K562 (cell line): Measurements from ENCODE around the gene GLUL. TPM values are rescaled to one million over a fixed set of nuclear protein-coding genes. Genes with fewer than 3 reads are reported as not detected.

Experiments
- DNMT1 ChIP-seq: fragments of 450-650 bp; IDR thresholded peaks from 2 replicates; pipeline ENCODE4 v1.6.1; 2016; ENCODE audit warnings: antibody characterized with exemption, mild to moderate bottlenecking
- ELF4 ChIP-seq: fragments of 450-650 bp; formaldehyde crosslinking; IDR thresholded peaks from 2 replicates; pipeline ENCODE4 v1.4.0; 2022; ENCODE audit warnings: missing genetic modification characterization
- NCOA4 ChIP-seq: fragments of 450-650 bp; IDR thresholded peaks from 2 replicates; pipeline ENCODE4 v1.6.1; 2018; ENCODE audit warnings: mild to moderate bottlenecking; ENCODE audit not compliant: partially characterized antibody
- NR2C1 ChIP-seq, 2 experiments: fragments of 450-650 bp; IDR thresholded peaks; 2 replicates each; pipeline ENCODE4 v1.6.1; 2017; ENCODE audit warnings: mild to moderate bottlenecking in 2 of 2, antibody characterized with exemption in 1 of 2, inconsistent platforms in 1 of 2, missing compliant biosample characterization in 1 of 2, missing genetic modification characterization in 1 of 2
- PTRF ChIP-seq: fragments of 450-650 bp; IDR thresholded peaks from 2 replicates; pipeline ENCODE4 v1.6.1; 2016; ENCODE audit warnings: mild to moderate bottlenecking, missing genetic modification characterization, missing compliant biosample characterization
- TSHZ1 ChIP-seq: fragments of 250-450 bp; sonication (Bioruptor Pico); IDR thresholded peaks from 2 replicates; pipeline ENCODE4 v1.4.0; 2020; ENCODE audit warnings: mild to moderate bottlenecking, moderate library complexity
- ZNF583 ChIP-seq: fragments of 250-450 bp; sonication (Bioruptor Pico); IDR thresholded peaks from 2 replicates; pipeline ENCODE4 v1.4.0; 2020
- ZNF589 ChIP-seq: fragments of 200-800 bp; sonication (Bioruptor generic); IDR thresholded peaks from 2 replicates; pipeline ENCODE4 v1.6.1; 2016; ENCODE audit warnings: low read depth, missing genetic modification characterization, missing compliant biosample characterization
- polyA plus RNA-seq, 8 experiments: library from polyadenylated mRNA; depleted of rRNA in 4 of 8; stranded (reverse) in 5 of 8; unstranded in 3 of 8; fragments of >200 nt; fragmentation: Nextera tagmentation in 2 of 8; fragmentation: Illumina TruSeq in 1 of 8; extraction: Ambion mirVana in 2 of 8; extraction: Trizol in 1 of 8; gene quantifications; 2 replicates each; pipeline versions ENCODE4 v1.2.1 to v1.2.3, GENCODE V29; 2011 to 2014; ENCODE audit warnings: inconsistent platforms in 1 of 8, missing spikeins in 1 of 8
- total RNA-seq, 7 experiments: library from RNA; depleted of rRNA in 6 of 7; stranded (reverse); fragments of >200 nt in 6 of 7; fragmentation: Illumina TruSeq in 2 of 7; extraction: Trizol in 2 of 7; gene quantifications; 2 replicates each; pipeline versions ENCODE4 v1.2.1 to v1.2.3, GENCODE V29; 2011 to 2021; ENCODE audit warnings: low replicate concordance in 1 of 7
- TF ChIP-seq, protein P1 (sequence below): fragments of 200-600 bp; sonication (generic); IDR thresholded peaks from one replicate; pipeline ENCODE4 v1.6.1; 2012; ENCODE audit warnings: mild to moderate bottlenecking, low read depth, low read length, inconsistent platforms

GLUL gene
- total and polyA plus RNA-seq, 9 of the 15 experiments (the other 6 are each of a cell fraction or from before 2014, with no cell fraction given), result 1,088 to 4,222 (median 1,338) TPM

DNA sequence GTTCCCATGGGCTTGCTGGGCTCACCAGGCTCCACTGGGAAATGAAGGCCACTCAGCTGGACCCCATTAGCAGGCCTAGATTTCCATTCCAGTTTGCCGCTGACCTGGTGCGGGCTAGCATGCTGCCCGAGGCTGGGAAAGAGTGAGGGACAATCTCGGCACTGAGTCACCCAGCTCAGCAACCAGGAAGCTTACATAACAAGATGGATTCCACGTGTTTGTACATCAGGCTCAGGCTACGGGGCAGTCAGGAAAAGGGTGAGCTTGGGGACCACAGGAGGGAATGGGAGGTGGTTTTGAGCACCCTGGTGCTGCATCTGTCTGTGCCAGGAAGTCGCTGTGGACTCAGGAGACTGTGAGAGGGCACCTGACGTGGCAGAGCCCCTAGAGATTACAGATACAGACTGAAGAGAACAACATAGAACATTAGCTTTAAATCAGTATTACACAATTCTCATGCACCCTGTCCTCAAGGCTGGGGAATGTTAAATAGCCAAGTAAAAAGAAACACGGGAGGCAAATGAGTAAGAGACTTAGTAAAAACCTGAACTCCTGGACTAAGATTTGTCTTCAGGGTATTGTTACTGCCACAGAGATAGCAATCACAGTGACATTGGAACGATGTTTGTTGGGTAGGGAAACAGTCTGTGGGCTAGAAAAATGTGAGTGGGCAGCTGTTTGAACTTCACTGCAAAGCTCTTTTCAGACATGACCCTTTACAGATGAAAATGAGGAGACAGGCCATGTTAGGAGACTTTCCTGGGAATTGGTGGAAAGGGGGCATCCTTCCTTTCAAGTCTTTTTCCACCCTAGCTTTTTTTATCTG, 51.1 kb downstream of the GLUL start (continued):
- TF ChIP-seq, protein P1, sequence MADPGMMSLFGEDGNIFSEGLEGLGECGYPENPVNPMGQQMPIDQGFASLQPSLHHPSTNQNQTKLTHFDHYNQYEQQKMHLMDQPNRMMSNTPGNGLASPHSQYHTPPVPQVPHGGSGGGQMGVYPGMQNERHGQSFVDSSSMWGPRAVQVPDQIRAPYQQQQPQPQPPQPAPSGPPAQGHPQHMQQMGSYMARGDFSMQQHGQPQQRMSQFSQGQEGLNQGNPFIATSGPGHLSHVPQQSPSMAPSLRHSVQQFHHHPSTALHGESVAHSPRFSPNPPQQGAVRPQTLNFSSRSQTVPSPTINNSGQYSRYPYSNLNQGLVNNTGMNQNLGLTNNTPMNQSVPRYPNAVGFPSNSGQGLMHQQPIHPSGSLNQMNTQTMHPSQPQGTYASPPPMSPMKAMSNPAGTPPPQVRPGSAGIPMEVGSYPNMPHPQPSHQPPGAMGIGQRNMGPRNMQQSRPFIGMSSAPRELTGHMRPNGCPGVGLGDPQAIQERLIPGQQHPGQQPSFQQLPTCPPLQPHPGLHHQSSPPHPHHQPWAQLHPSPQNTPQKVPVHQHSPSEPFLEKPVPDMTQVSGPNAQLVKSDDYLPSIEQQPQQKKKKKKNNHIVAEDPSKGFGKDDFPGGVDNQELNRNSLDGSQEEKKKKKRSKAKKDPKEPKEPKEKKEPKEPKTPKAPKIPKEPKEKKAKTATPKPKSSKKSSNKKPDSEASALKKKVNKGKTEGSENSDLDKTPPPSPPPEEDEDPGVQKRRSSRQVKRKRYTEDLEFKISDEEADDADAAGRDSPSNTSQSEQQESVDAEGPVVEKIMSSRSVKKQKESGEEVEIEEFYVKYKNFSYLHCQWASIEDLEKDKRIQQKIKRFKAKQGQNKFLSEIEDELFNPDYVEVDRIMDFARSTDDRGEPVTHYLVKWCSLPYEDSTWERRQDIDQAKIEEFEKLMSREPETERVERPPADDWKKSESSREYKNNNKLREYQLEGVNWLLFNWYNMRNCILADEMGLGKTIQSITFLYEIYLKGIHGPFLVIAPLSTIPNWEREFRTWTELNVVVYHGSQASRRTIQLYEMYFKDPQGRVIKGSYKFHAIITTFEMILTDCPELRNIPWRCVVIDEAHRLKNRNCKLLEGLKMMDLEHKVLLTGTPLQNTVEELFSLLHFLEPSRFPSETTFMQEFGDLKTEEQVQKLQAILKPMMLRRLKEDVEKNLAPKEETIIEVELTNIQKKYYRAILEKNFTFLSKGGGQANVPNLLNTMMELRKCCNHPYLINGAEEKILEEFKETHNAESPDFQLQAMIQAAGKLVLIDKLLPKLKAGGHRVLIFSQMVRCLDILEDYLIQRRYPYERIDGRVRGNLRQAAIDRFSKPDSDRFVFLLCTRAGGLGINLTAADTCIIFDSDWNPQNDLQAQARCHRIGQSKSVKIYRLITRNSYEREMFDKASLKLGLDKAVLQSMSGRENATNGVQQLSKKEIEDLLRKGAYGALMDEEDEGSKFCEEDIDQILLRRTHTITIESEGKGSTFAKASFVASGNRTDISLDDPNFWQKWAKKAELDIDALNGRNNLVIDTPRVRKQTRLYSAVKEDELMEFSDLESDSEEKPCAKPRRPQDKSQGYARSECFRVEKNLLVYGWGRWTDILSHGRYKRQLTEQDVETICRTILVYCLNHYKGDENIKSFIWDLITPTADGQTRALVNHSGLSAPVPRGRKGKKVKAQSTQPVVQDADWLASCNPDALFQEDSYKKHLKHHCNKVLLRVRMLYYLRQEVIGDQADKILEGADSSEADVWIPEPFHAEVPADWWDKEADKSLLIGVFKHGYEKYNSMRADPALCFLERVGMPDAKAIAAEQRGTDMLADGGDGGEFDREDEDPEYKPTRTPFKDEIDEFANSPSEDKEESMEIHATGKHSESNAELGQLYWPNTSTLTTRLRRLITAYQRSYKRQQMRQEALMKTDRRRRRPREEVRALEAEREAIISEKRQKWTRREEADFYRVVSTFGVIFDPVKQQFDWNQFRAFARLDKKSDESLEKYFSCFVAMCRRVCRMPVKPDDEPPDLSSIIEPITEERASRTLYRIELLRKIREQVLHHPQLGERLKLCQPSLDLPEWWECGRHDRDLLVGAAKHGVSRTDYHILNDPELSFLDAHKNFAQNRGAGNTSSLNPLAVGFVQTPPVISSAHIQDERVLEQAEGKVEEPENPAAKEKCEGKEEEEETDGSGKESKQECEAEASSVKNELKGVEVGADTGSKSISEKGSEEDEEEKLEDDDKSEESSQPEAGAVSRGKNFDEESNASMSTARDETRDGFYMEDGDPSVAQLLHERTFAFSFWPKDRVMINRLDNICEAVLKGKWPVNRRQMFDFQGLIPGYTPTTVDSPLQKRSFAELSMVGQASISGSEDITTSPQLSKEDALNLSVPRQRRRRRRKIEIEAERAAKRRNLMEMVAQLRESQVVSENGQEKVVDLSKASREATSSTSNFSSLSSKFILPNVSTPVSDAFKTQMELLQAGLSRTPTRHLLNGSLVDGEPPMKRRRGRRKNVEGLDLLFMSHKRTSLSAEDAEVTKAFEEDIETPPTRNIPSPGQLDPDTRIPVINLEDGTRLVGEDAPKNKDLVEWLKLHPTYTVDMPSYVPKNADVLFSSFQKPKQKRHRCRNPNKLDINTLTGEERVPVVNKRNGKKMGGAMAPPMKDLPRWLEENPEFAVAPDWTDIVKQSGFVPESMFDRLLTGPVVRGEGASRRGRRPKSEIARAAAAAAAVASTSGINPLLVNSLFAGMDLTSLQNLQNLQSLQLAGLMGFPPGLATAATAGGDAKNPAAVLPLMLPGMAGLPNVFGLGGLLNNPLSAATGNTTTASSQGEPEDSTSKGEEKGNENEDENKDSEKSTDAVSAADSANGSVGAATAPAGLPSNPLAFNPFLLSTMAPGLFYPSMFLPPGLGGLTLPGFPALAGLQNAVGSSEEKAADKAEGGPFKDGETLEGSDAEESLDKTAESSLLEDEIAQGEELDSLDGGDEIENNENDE, result no peak
- TF ChIP-seq NR2C1 (IDR thresholded peaks at IDR 0.05) (no peak), NR2C1 (tag; IDR thresholded peaks at IDR 0.05) (peak; percentile 61), ZNF583 (CRISPR knock-in tag) (peak; percentile 66; the same call in 1 of the 2 replicates), PTRF (tag) (peak; percentile 58; the same call in 1 of the 2 replicates), ZNF589 (peak; percentile 74; the same call in 1 of the 2 replicates), ELF4 (CRISPR knock-in tag) (0 out of 2 replicates have a peak, but pooled peaks have one; percentile 24), TSHZ1 (CRISPR knock-in tag) (0 out of 2 replicates have a peak, but pooled peaks have one; percentile 57), DNMT1 (no peak), NCOA4 (no peak)
